Neural progenitor cell (in vitro differentiated cells): ENCODE data around the gene DTNBP1. TPM values are rescaled to one million over a fixed set of nuclear protein-coding genes. Genes with fewer than 3 reads are reported as not detected.

ENCODE experiments used
- DNase-seq: peaks from one replicate; pipeline ENCODE4 v3.0.0-alpha.2; 2016; ENCODE audit warnings: low spot score
- H2AFZ ChIP-seq: fragments of 200-600 bp; sonication (generic); replicated peaks from 2 replicates; pipeline ENCODE4 v1.6.1; 2016; ENCODE audit warnings: antibody characterized with exemption
- H3F3A ChIP-seq: fragments of 200-600 bp; sonication (generic); 2 replicates; pipeline ENCODE4 v1.6.1; 2016; ENCODE audit warnings: antibody characterized with exemption, low read depth
- H3K27ac ChIP-seq: fragments of 200-600 bp; sonication (generic); 2 replicates; pipeline ENCODE4 v1.5.1; 2016; ENCODE audit warnings: mild to moderate bottlenecking
- H3K27me3 ChIP-seq: fragments of 200-600 bp; sonication (generic); 2 replicates; pipeline ENCODE4 v1.6.1; 2016; ENCODE audit warnings: mild to moderate bottlenecking, moderate library complexity
- H3K36me3 ChIP-seq: fragments of 200-600 bp; sonication (generic); 2 replicates; pipeline ENCODE4 v1.5.1; 2016
- H3K4me1 ChIP-seq: fragments of 200-600 bp; sonication (generic); 2 replicates; pipeline ENCODE4 v1.6.1; 2016; ENCODE audit warnings: mixed run types
- H3K4me2 ChIP-seq: fragments of 200-600 bp; sonication (generic); 2 replicates; pipeline ENCODE4 v1.6.1; 2016
- H3K4me3 ChIP-seq: fragments of 200-600 bp; sonication (generic); 2 replicates; pipeline ENCODE4 v1.5.1; 2016
- H3K79me2 ChIP-seq: fragments of 200-600 bp; sonication (generic); 2 replicates; pipeline ENCODE4 v1.6.1; 2016; ENCODE audit warnings: low read depth
- H3K9ac ChIP-seq: fragments of 200-600 bp; sonication (generic); 2 replicates; pipeline ENCODE4 v1.6.1; 2016
- H3K9me3 ChIP-seq: fragments of 200-600 bp; sonication (generic); 2 replicates; pipeline ENCODE4 v1.5.1; 2016; ENCODE audit warnings: low read depth
- H4K20me1 ChIP-seq: fragments of 200-600 bp; sonication (generic); 2 replicates; pipeline ENCODE4 v1.6.1; 2016; ENCODE audit warnings: low read depth
- H3K27ac Mint-ChIP-seq: 3 replicates; pipeline ENCODE4 v1.8.0; 2021; ENCODE audit warnings: mixed read lengths
- H3K27me3 Mint-ChIP-seq: 2 replicates; pipeline ENCODE4 v1.8.0; 2022; ENCODE audit warnings: low read depth, mild to moderate bottlenecking, inconsistent platforms, moderate library complexity, mixed read lengths; ENCODE audit not compliant: insufficient read depth
- H3K36me3 Mint-ChIP-seq: 3 replicates; pipeline ENCODE4 v1.8.0; 2021; ENCODE audit warnings: mixed read lengths
- H3K4me1 Mint-ChIP-seq: 3 replicates; pipeline ENCODE4 v1.8.0; 2021; ENCODE audit warnings: mixed read lengths
- H3K4me3 Mint-ChIP-seq: 3 replicates; pipeline ENCODE4 v1.8.0; 2021; ENCODE audit warnings: mild to moderate bottlenecking, moderate library complexity, mixed read lengths
- H3K9me3 Mint-ChIP-seq: 3 replicates; pipeline ENCODE4 v1.8.0; 2020; ENCODE audit warnings: mixed read lengths
- EZH2 ChIP-seq: fragments of 200-600 bp; sonication (generic); IDR thresholded peaks from 2 replicates; pipeline ENCODE4 v1.6.1; 2017; ENCODE audit warnings: antibody characterized with exemption, mild to moderate bottlenecking, moderate library complexity
- EZH2phosphoT487 ChIP-seq: fragments of 200-600 bp; sonication (generic); IDR thresholded peaks from 2 replicates; pipeline ENCODE4 v1.6.1; 2017; ENCODE audit warnings: antibody characterized with exemption
- total RNA-seq: library from RNA; depleted of rRNA; stranded (reverse); fragments of >200 nt; gene quantifications from 2 replicates; pipeline ENCODE4 v1.2.3, GENCODE V29; 2015; ENCODE audit warnings: low replicate concordance
- TF ChIP-seq, protein P1 (sequence below): fragments of 200-600 bp; sonication (generic); IDR thresholded peaks from 2 replicates; pipeline ENCODE4 v1.5.1; 2017; ENCODE audit warnings: antibody characterized with exemption, mild to moderate bottlenecking

DTNBP1 gene
- total RNA-seq, 1 donor from 2014 or later: 4.5 TPM

DNA sequence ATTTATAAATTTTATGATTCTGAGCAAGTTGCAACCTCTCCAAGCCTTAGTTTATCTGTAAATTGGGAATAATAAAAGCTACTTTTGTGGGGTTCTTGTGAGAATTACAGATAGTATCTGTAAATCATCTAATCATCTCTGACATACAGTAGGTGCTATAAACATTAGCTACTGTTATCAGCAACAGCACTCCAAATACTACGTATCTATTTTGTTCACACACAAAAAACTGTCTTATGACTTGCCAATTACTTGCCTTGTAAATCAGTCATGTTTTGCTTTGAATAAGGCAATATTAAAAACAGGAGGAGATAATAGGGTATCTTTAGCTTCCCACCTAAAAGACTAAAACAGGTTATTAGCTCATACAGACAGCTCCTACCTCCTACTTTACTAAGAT lies 36.7 kb downstream of the DTNBP1 start:
- Histone ChIP-seq H3K79me2 (no peaks in the 10 kb centered on the region), H3K4me1 (peaks cover 8% of the 10 kb centered on the region), H3K4me2 (no peak overlapping the region), H3K9ac (no peak overlapping the region), H3F3A (peaks cover 7% of the 10 kb centered on the region), H3K27me3 (no peaks in the 10 kb centered on the region), H3K27ac (no peak overlapping the region), H3K9me3 (no peaks in the 10 kb centered on the region), H2AFZ (no peak overlapping the region), H3K36me3 (no peaks in the 10 kb centered on the region), H4K20me1 (peaks cover 4% of the 10 kb centered on the region), H3K4me3 (no peak overlapping the region)
- DNase-seq: no peak
- no peak overlapping the region for H3K27ac Mint-ChIP-seq
- no peak overlapping the region for H3K4me3 Mint-ChIP-seq
- TF ChIP-seq, protein P1, sequence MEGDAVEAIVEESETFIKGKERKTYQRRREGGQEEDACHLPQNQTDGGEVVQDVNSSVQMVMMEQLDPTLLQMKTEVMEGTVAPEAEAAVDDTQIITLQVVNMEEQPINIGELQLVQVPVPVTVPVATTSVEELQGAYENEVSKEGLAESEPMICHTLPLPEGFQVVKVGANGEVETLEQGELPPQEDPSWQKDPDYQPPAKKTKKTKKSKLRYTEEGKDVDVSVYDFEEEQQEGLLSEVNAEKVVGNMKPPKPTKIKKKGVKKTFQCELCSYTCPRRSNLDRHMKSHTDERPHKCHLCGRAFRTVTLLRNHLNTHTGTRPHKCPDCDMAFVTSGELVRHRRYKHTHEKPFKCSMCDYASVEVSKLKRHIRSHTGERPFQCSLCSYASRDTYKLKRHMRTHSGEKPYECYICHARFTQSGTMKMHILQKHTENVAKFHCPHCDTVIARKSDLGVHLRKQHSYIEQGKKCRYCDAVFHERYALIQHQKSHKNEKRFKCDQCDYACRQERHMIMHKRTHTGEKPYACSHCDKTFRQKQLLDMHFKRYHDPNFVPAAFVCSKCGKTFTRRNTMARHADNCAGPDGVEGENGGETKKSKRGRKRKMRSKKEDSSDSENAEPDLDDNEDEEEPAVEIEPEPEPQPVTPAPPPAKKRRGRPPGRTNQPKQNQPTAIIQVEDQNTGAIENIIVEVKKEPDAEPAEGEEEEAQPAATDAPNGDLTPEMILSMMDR: no peak
- TF ChIP-seq EZH2phosphoT487: no peak
- no peaks in the 10 kb centered on the region for H3K9me3 Mint-ChIP-seq
- no peaks in the 10 kb centered on the region for H3K27me3 Mint-ChIP-seq
- H3K36me3 Mint-ChIP-seq: no peaks in the 10 kb centered on the region
- H3K4me1 Mint-ChIP-seq: peaks cover 17% of the 10 kb centered on the region

DNA sequence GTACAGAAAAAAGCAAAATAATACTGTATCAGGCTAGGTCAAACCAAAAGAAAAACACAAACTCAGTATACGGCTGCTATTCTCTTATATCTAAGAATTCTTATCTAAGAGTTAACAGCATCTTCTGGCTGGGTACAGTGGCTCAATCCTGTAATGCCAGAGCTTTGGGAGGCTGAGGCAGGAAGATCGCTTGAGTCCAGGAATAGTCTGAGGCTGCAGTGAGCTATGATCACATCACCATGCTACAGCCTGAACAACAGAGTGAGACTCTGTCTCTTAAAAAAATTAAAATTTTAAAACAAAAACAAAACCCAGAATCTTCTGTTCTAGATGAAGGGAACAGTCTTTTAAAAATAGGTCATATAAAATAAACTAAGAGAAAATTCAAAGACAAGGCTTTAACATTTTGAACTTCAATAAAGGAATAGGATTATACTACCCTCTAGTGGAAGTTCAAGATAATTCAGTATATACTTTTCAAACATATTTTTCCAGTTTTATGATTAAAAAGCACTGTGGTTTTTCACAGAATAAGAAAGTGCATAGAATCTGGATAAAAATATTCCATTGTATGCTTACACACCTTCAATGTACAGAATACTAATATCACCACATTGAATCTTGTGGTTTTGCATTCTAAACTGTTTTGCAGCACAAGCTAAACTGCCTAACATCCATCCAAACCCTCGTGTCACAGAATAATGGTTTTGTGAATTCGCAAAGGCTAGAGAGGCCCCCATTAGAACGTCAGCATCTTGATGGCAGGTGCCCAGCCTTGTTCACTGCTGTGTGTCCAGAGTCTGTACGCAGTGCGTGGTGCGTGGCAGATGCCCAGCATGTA lies 39.3 kb downstream of the DTNBP1 start:
- Mint-ChIP-seq H3K4me3 (no peak overlapping the region), H3K27ac (no peak overlapping the region), H3K4me1 (peaks cover 22% of the 10 kb centered on the region), H3K36me3 (no peaks in the 10 kb centered on the region), H3K27me3 (no peaks in the 10 kb centered on the region), H3K9me3 (no peaks in the 10 kb centered on the region)
- no peak overlapping the region for H3K27ac ChIP-seq
- H3K4me3 ChIP-seq: no peak overlapping the region
- H3K9ac ChIP-seq: no peak overlapping the region
- DNase-seq: no peak
- H3K9me3 ChIP-seq: no peaks in the 10 kb centered on the region
- H3K79me2 ChIP-seq: no peaks in the 10 kb centered on the region
- peaks cover 4% of the 10 kb centered on the region for H4K20me1 ChIP-seq
- TF ChIP-seq EZH2 (no peak), EZH2phosphoT487 (no peak)
- TF ChIP-seq, protein P1: peak; percentile 81
- no peaks in the 10 kb centered on the region for H3K27me3 ChIP-seq
- H2AFZ ChIP-seq: no peak overlapping the region
- peaks cover 11% of the 10 kb centered on the region for H3F3A ChIP-seq
- no peak overlapping the region for H3K4me2 ChIP-seq
- H3K36me3 ChIP-seq: no peaks in the 10 kb centered on the region
- peaks cover 17% of the 10 kb centered on the region for H3K4me1 ChIP-seq

DNA sequence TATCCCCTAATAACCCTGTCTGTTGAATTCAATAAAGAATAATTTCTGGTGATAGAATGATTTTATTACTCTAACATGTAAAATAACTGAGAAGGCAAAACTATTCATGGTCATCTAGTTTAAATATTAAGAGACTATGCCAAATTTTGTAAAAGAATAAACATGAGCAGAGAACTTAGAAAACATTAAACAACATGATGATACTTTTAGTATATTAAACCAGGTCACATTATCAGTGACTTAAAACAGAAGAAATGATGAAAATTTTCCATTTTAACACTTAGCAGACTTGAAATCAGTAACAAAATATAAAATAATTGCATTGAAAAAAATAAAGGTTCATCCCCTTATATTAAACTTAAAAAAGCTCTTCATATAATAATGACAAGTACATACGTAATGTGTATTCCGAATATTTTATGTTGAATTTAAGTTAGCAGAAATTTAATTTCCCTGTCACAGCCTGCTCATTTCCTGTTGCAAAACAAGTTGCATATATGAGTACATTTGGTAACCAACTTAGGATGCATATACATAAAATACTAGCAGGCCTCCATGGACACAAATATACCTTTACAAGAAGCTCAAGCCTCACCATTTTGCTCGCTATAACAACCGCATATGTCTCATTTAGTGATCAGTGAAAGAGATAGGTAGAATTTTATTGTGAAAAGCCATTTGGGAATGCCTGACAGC lies 40.6 kb downstream of the DTNBP1 start:
- DNase-seq: no peak
- peaks cover 17% of the 10 kb centered on the region for H3K4me1 Mint-ChIP-seq
- Histone ChIP-seq H4K20me1 (peaks cover 4% of the 10 kb centered on the region), H3K27me3 (no peaks in the 10 kb centered on the region), H3F3A (peaks cover 11% of the 10 kb centered on the region), H3K27ac (no peak overlapping the region), H3K9me3 (no peaks in the 10 kb centered on the region), H2AFZ (no peak overlapping the region), H3K4me2 (no peak overlapping the region), H3K36me3 (no peaks in the 10 kb centered on the region), H3K79me2 (no peaks in the 10 kb centered on the region), H3K4me3 (no peak overlapping the region), H3K4me1 (peaks cover 17% of the 10 kb centered on the region), H3K9ac (no peak overlapping the region)
- no peaks in the 10 kb centered on the region for H3K9me3 Mint-ChIP-seq
- peak overlapping the region; percentile 25 for H3K4me3 Mint-ChIP-seq
- H3K27me3 Mint-ChIP-seq: no peaks in the 10 kb centered on the region
- no peaks in the 10 kb centered on the region for H3K36me3 Mint-ChIP-seq
- H3K27ac Mint-ChIP-seq: peak overlapping the region; percentile 7
- TF ChIP-seq, protein P1: no peak
- TF ChIP-seq EZH2: no peak
- TF ChIP-seq EZH2phosphoT487: no peak
